Measurements from ENCODE around the gene NUP62CL. TPM values are rescaled to one million over a fixed set of nuclear protein-coding genes. Genes with fewer than 3 reads are reported as not detected.
A peak's percentile ranks its signal among the peaks of the same experiment; 100 is the strongest.

NUP62CL gene
- total RNA-seq, 1 experiment from 2014 or later: 21.1 TPM

GRCh38 chrX:107118322-107119147, 87.7 kb downstream of the NUP62CL start, which contains the start of gene RBM41 (continued):
- TF ChIP-seq RAD21 (IDR thresholded peaks at IDR 0.05; ENCODE audit: low read depth) (no peak), EZH2 (IDR thresholded peaks at IDR 0.05) (no peak), SP1 (IDR thresholded peaks at IDR 0.05; ENCODE audit: low read depth) (no peak), CEBPB (IDR thresholded peaks at IDR 0.05; ENCODE audit: low read depth) (no peak)

- H4K20me1 ChIP-seq (ENCODE audit: insufficient read depth): no peaks in the 10 kb centered on the region
- H3K4me2 ChIP-seq (ENCODE audit: low read length): peak overlapping the region; percentile 72
- peaks cover 14% of the 10 kb centered on the region; the same call in 1 of the 2 replicates for H3K79me2 ChIP-seq (ENCODE audit: insufficient read depth, low read length)
- ChIA-PET CTCF (no interaction called here), RAD21 (ENCODE audit: low non-redundant PET in 1 of 2, low total read pairs in 2 of 2, uncharacterized antibody in 2 of 2, unreplicated experiment in 2 of 2) (no interaction called here), POLR2A (no interaction called here)
- peaks cover 0 to 10% of the 10 kb centered on the region in 2 experiments; a peak in 1 of 4 replicates for H3K4me1 ChIP-seq (ENCODE audit: control insufficient read depth in 1 of 2, insufficient read depth in 2 of 2, low read length in 2 of 2)
- H3K9me2 ChIP-seq (ENCODE audit: insufficient read depth): no peaks in the 10 kb centered on the region
- no peaks in the 10 kb centered on the region for H3K9me3 ChIP-seq (ENCODE audit: control insufficient read depth in 1 of 2, insufficient read depth in 1 of 2, low read depth in 1 of 2, low read length in 2 of 2)
- BruUV-seq (replicated peaks): no TSS peak
- peaks cover 16 to 19% of the 10 kb centered on the region in 2 experiments; a peak in 3 of 4 replicates for H3K36me3 ChIP-seq (ENCODE audit: control insufficient read depth in 1 of 2, insufficient read depth in 2 of 2, low read length in 2 of 2)
- H3K27ac ChIP-seq (ENCODE audit: low read depth, low read length): peak overlapping the region; percentile 64
- TF ChIP-seq TCF7L2 (IDR thresholded peaks at IDR 0.05; ENCODE audit: borderline replicate concordance, extremely low read depth, insufficient read depth, insufficient read length) (no peak), ATF3 (IDR thresholded peaks at IDR 0.05) (no peak), ELF1 (IDR thresholded peaks at IDR 0.05; ENCODE audit: borderline replicate concordance, low read depth) (no peak), SP1 (IDR thresholded peaks at IDR 0.05; ENCODE audit: low read depth) (no peak), EZH2 (IDR thresholded peaks at IDR 0.05) (no peak), EGR1 (IDR thresholded peaks at IDR 0.05; ENCODE audit: low read depth) (no peak), POLR2A (IDR thresholded peaks at IDR 0.05; ENCODE audit: borderline replicate concordance, extremely low read depth, insufficient read depth, insufficient read length) (no peak), EZH2phosphoT487 (IDR thresholded peaks at IDR 0.05; ENCODE audit: borderline replicate concordance) (no peak), CEBPB (IDR thresholded peaks at IDR 0.05; ENCODE audit: low read depth) (no peak), SRF (IDR thresholded peaks at IDR 0.05; ENCODE audit: low read depth) (no peak), CBX3 (IDR thresholded peaks at IDR 0.05; ENCODE audit: low read depth) (no peak), ZBTB33 (IDR thresholded peaks at IDR 0.05; ENCODE audit: extremely low read depth, insufficient replicate concordance, low read length) (no peak), CTCF (IDR thresholded peaks at IDR 0.05 in 2 of 3, conservative IDR thresholded peaks at IDR 0.05 in 1 of 3; ENCODE audit: borderline replicate concordance in 1 of 3, insufficient read depth in 1 of 3, low read depth in 2 of 3, low read length in 2 of 3) (no peak), YY1 (IDR thresholded peaks at IDR 0.05; ENCODE audit: extremely low read depth, insufficient replicate concordance, low read depth, low read length) (no peak), SIN3A (IDR thresholded peaks at IDR 0.05; ENCODE audit: low read depth) (no peak), ZFX (IDR thresholded peaks at IDR 0.05) (no peak), JUND (IDR thresholded peaks at IDR 0.05) (no peak)
- H3K4me3 ChIP-seq (replicated peaks in 1 of 2; ENCODE audit: low read depth in 1 of 2, low read length in 2 of 2): peak overlapping the region; percentile 61 to 72
- 0 out of 2 replicates have a peak, but pooled peaks have one; percentile 18 for ATAC-seq
- no peak overlapping the region for H2AFZ ChIP-seq (ENCODE audit: low read depth, low read length, poor library complexity, severe bottlenecking)
- no peaks in the 10 kb centered on the region for H3K27me3 ChIP-seq (ENCODE audit: insufficient read depth, low read length)
- no peak for DNase-seq (ENCODE audit: low read depth, low spot score)
- intact Hi-C loops (cut with micrococcal nuclease): no loop called here
- H3K9ac ChIP-seq (ENCODE audit: low read length): peak overlapping the region; percentile 72
Observed at GRCh38 chrX:107117993-107118321, 88.3 kb downstream of the NUP62CL start.

All from HCT116 (cell line).